Bronchial smooth muscle cell (primary cell): ENCODE measurements around the gene GRIA3. TPM values are rescaled to one million over a fixed set of nuclear protein-coding genes. Genes with fewer than 3 reads are reported as not detected.

Experiments
- total RNA-seq: library from RNA; depleted of rRNA; stranded (reverse); fragments of >200 nt; gene quantifications from 2 replicates; pipeline ENCODE4 v1.2.1, GENCODE V29; 2014

Gene GRIA3
- 2.1 and 6.6 TPM in 2 replicates for total RNA-seq

DNA sequence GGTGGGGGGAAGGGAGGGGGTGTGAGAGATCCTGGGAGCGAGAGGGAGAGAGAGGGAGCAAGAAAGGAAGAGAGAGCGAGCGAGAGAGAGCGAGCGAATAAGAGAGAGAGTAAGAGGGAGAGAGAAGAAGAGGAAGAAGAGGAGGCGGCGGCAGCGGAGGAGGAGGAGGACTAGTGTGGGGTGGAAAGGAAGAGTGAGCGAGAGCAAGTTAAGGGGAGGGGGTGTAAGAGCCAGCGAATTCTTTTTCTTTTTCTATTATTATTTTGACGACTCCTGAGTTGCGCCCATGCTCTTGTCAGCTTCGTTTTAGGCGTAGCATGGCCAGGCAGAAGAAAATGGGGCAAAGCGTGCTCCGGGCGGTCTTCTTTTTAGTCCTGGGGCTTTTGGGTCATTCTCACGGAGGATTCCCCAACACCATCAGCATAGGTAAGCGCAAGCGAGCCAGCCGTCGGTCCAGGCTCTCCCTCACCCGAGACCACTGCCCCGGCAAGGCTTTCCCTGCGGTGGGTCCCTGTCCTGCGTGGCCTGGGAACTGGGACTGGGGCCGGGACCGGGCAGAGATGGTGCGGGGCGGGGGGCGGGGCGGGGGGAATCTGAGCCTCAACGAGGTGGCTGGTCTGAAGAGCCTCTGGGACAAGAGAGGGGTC, at the start of gene GRIA3:
Gene GRIA3 (plus strand): TSS at position 60 of the 647 bp plus-strand sequence. CDS start 258 bp downstream, at position 318.

